HEK293 (cell line): Measurements from ENCODE around the gene PRM3.

Experiments
- CTCF ChIA-PET: fragments of 350-600 bp; formaldehyde crosslinking; extraction: SDS; loops from one replicate; lab custom pipeline; 2021; ENCODE audit warnings: antibody characterized with exemption; lab: Yijun Ruan, JAX
- POLR2A ChIA-PET: fragments of 300-600 bp; formaldehyde crosslinking; extraction: SDS; loops from one replicate; lab custom pipeline; 2020; ENCODE audit warnings: antibody characterized with exemption, inconsistent platforms; lab: Yijun Ruan, JAX
- H3K27ac ChIP-seq: fragments of 200-500 bp; sonication (Bioruptor generic); 2 replicates; pipeline ENCODE4 v1.5.1; 2014; ENCODE audit warnings: low read depth, low read length, control low read depth, inconsistent platforms; ENCODE audit errors: extremely low read depth
- H3K36me3 ChIP-seq, 2 experiments: fragments of 200-500 bp in 1 of 2; sonication (Bioruptor generic) in 1 of 2; 1 replicate in 1 of 2; 2 replicates in 1 of 2; pipeline ENCODE4 v1.5.1; 2014 to 2017; ENCODE audit warnings: inconsistent platforms in 2 of 2, low read length in 2 of 2; ENCODE audit not compliant: control insufficient read depth in 2 of 2, insufficient read depth in 1 of 2
- H3K4me1 ChIP-seq: fragments of 200-500 bp; sonication (Bioruptor generic); 2 replicates; pipeline ENCODE4 v1.5.1; 2014; ENCODE audit warnings: mild to moderate bottlenecking, low read length, inconsistent platforms; ENCODE audit not compliant: control insufficient read depth, insufficient read depth
- H3K4me3 ChIP-seq: 2 replicates; pipeline ENCODE4 v1.5.1; 2011; ENCODE audit warnings: low read depth, mild to moderate bottlenecking, control low read depth, low read length, moderate library complexity
- H3K9me3 ChIP-seq: fragments of 200-500 bp; sonication (Bioruptor generic); 2 replicates; pipeline ENCODE4 v1.5.1; 2014; ENCODE audit warnings: low read depth, low read length, inconsistent platforms; ENCODE audit not compliant: control insufficient read depth, insufficient read depth
- ZNF629 ChIP-seq: fragments of 450-650 bp; formaldehyde crosslinking; IDR thresholded peaks from 2 replicates; pipeline ENCODE4 v1.5.1; 2017; ENCODE audit warnings: missing biosample characterization, missing genetic modification characterization
- ZNF664 ChIP-seq: fragments of 450-650 bp; formaldehyde crosslinking; IDR thresholded peaks from 2 replicates; pipeline ENCODE4 v1.5.1; 2016; ENCODE audit warnings: missing biosample characterization, missing genetic modification characterization
- ZSCAN23 ChIP-seq: fragments of 450-650 bp; formaldehyde crosslinking; IDR thresholded peaks from 2 replicates; pipeline ENCODE4 v1.5.1; 2016; ENCODE audit warnings: missing biosample characterization, missing genetic modification characterization
- TF ChIP-seq, protein P1 (sequence below): fragments of 450-650 bp; IDR thresholded peaks from 2 replicates; pipeline ENCODE4 v1.5.1; 2018; ENCODE audit warnings: missing biosample characterization, mild to moderate bottlenecking, missing genetic modification characterization
- TF ChIP-seq, protein P2 (sequence below): fragments of 450-650 bp; formaldehyde crosslinking; IDR thresholded peaks from 2 replicates; pipeline ENCODE4 v1.5.1; 2017; ENCODE audit warnings: missing biosample characterization, missing genetic modification characterization
- TF ChIP-seq, protein P3 (sequence below): fragments of 450-650 bp; formaldehyde crosslinking; conservative IDR thresholded peaks from 2 replicates; pipeline ENCODE4 v1.5.1; 2016; ENCODE audit warnings: low read depth, missing biosample characterization, missing genetic modification characterization

The PRM3 gene

DNA sequence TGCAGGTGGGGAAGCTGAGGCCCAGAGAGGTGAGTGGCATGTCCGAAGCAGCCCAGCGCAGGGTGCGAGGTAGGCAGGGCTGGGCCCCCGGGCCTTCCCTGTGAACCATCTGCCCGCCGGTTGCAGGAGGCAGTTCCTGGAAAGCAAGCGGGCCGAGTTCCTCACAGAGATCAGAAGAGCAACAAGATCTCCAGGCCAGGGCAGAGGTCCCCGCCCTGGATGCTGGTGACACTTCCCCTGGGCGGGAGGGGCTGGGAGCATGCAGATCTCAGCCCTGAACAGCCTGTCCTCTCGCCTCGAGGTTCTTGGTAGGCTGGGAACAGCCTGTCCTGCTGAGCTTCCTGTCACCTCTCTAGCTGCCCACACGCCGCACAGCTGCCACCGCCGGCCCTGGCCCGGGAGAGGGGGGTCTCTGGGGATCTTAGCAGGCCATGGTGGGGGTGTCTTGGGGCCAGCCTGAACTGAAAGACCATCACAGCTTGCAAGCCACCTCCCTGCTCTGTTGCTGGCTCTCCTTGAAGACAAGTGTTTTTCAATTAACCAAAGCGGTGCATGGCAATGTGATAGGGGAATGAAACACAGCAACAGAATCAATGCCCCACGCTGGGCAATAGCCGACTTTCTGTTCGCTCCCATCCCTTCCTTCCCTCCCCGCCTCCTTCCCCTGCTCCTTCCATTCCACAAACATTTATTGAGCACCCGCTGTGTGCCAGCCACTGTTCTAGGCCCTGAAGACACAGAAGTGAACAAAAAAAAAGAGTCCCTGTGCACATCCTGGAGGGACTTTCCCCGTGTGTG lies 49.1 kb downstream of the PRM3 start:
- H3K4me1 ChIP-seq: no peaks in the 10 kb centered on the region
- no peaks in the 10 kb centered on the region for H3K36me3 ChIP-seq
- CTCF ChIA-PET: no interaction called here
- TF ChIP-seq, protein P1, sequence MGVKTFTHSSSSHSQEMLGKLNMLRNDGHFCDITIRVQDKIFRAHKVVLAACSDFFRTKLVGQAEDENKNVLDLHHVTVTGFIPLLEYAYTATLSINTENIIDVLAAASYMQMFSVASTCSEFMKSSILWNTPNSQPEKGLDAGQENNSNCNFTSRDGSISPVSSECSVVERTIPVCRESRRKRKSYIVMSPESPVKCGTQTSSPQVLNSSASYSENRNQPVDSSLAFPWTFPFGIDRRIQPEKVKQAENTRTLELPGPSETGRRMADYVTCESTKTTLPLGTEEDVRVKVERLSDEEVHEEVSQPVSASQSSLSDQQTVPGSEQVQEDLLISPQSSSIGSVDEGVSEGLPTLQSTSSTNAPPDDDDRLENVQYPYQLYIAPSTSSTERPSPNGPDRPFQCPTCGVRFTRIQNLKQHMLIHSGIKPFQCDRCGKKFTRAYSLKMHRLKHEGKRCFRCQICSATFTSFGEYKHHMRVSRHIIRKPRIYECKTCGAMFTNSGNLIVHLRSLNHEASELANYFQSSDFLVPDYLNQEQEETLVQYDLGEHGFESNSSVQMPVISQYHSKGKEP (tag by site-specific recombination): no peak
- TF ChIP-seq, protein P2, sequence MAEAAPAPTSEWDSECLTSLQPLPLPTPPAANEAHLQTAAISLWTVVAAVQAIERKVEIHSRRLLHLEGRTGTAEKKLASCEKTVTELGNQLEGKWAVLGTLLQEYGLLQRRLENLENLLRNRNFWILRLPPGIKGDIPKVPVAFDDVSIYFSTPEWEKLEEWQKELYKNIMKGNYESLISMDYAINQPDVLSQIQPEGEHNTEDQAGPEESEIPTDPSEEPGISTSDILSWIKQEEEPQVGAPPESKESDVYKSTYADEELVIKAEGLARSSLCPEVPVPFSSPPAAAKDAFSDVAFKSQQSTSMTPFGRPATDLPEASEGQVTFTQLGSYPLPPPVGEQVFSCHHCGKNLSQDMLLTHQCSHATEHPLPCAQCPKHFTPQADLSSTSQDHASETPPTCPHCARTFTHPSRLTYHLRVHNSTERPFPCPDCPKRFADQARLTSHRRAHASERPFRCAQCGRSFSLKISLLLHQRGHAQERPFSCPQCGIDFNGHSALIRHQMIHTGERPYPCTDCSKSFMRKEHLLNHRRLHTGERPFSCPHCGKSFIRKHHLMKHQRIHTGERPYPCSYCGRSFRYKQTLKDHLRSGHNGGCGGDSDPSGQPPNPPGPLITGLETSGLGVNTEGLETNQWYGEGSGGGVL (tag by site-specific recombination): no peak
- TF ChIP-seq ZNF664 (tag by site-specific recombination) (no peak), ZNF629 (tag by site-specific recombination) (no peak), ZSCAN23 (tag by site-specific recombination) (no peak)
- TF ChIP-seq, protein P3, sequence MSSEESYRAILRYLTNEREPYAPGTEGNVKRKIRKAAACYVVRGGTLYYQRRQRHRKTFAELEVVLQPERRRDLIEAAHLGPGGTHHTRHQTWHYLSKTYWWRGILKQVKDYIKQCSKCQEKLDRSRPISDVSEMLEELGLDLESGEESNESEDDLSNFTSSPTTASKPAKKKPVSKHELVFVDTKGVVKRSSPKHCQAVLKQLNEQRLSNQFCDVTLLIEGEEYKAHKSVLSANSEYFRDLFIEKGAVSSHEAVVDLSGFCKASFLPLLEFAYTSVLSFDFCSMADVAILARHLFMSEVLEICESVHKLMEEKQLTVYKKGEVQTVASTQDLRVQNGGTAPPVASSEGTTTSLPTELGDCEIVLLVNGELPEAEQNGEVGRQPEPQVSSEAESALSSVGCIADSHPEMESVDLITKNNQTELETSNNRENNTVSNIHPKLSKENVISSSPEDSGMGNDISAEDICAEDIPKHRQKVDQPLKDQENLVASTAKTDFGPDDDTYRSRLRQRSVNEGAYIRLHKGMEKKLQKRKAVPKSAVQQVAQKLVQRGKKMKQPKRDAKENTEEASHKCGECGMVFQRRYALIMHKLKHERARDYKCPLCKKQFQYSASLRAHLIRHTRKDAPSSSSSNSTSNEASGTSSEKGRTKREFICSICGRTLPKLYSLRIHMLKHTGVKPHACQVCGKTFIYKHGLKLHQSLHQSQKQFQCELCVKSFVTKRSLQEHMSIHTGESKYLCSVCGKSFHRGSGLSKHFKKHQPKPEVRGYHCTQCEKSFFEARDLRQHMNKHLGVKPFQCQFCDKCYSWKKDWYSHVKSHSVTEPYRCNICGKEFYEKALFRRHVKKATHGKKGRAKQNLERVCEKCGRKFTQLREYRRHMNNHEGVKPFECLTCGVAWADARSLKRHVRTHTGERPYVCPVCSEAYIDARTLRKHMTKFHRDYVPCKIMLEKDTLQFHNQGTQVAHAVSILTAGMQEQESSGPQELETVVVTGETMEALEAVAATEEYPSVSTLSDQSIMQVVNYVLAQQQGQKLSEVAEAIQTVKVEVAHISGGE: no peak
- TF ChIP-seq, all 188 proteins: peak for 0
- POLR2A ChIA-PET: no interaction called here
- H3K27ac ChIP-seq: no peak overlapping the region
- H3K4me3 ChIP-seq: no peak overlapping the region
- H3K9me3 ChIP-seq: no peaks in the 10 kb centered on the region
